Spinal cord (tissue), 10 donors: ENCODE measurements around the gene MYL5. TPM values are rescaled to one million over a fixed set of nuclear protein-coding genes. Genes with fewer than 3 reads are reported as not detected.
"Not testable (repeated sequence)": the region's sequence is repeated elsewhere in the genome, so short reads cannot be mapped to it uniquely, and the experiment has no call there.

Experiments
- DNase-seq, 6 donors: peaks; one replicate each; pipeline versions ENCODE4 v3.0.0 to v3.0.0-alpha.2; 2013 to 2015; ENCODE audit warnings: low spot score in 6 of 6, low read depth in 4 of 6
- H3K27ac ChIP-seq: one replicate; pipeline ENCODE4 v1.5.1; 2013; ENCODE audit warnings: low read depth, low read length, control low read depth
- H3K27me3 ChIP-seq: one replicate; pipeline ENCODE4 v1.6.1; 2013; ENCODE audit warnings: low read length; ENCODE audit not compliant: control insufficient read depth, insufficient read depth
- H3K36me3 ChIP-seq: one replicate; pipeline ENCODE4 v1.6.1; 2013; ENCODE audit warnings: low read length; ENCODE audit not compliant: control insufficient read depth, insufficient read depth
- H3K4me1 ChIP-seq: one replicate; pipeline ENCODE4 v1.6.1; 2013; ENCODE audit warnings: low read length; ENCODE audit not compliant: control insufficient read depth, insufficient read depth
- H3K4me3 ChIP-seq: one replicate; pipeline ENCODE4 v1.5.1; 2013; ENCODE audit warnings: low read depth, low read length, control low read depth
- H3K9me3 ChIP-seq: one replicate; pipeline ENCODE4 v1.6.1; 2013; ENCODE audit warnings: low read length; ENCODE audit not compliant: control insufficient read depth, insufficient read depth
- WGBS: methylation state at CpG from one replicate; pipeline ENCODE4 v1.1.5; 2013; ENCODE audit warnings: missing lambda C conversion rate; ENCODE audit not compliant: insufficient coverage; 5-methylcytosine and 5-hydroxymethylcytosine counted together
- polyA plus RNA-seq, 2 donors: library from polyadenylated mRNA; unstranded; fragments of 120-200 nt; gene quantifications; one replicate each; pipeline ENCODE4 v1.2.1, GENCODE V29; 2013; ENCODE audit not compliant: insufficient read length in 2 of 2
- total RNA-seq, 2 donors: library from RNA; depleted of rRNA in 1 of 2; stranded (reverse); fragments of 120-200 nt in 1 of 2; fragments of >200 nt in 1 of 2; gene quantifications; one replicate each; pipeline versions ENCODE4 v1.2.3 to v1.2.4, GENCODE V29; 2013 to 2014
- donor health status: healthy.

The MYL5 gene
- total and polyA plus RNA-seq, 4 donors, result 5.8 to 27.3 (median 18.0) TPM

GRCh38 chr4:663046-663437 is 11.3 kb upstream of the MYL5 start:
- Histone ChIP-seq H3K9me3 (no peaks in the 10 kb centered on the region), H3K4me3 (peak overlapping the region; percentile 60), H3K4me1 (peaks cover 36% of the 10 kb centered on the region), H3K27me3 (no peaks in the 10 kb centered on the region), H3K36me3 (peaks cover 58% of the 10 kb centered on the region), H3K27ac (no peak overlapping the region)
- DNase-seq, result no peak
- 46% methylated on average over 20 of the region's 20 CpGs for WGBS

GRCh38 chr4:663438-664428 is 10.6 kb upstream of the MYL5 start:
- H3K4me3 ChIP-seq, result peak overlapping the region; percentile 60
- WGBS, result 2% methylated on average over 80 of the region's 80 CpGs
- H3K27ac ChIP-seq, result peak overlapping the region; percentile 33
- no peaks in the 10 kb centered on the region for H3K27me3 ChIP-seq
- H3K36me3 ChIP-seq, result peaks cover 51% of the 10 kb centered on the region
- peak in 4 of 6 donors; percentile 36 to 89 (median 63) for DNase-seq
- H3K9me3 ChIP-seq, result no peaks in the 10 kb centered on the region
- peaks cover 36% of the 10 kb centered on the region for H3K4me1 ChIP-seq

GRCh38 chr4:664713-665231 is 9.6 kb upstream of the MYL5 start:
- 96% methylated on average over 22 of the region's 24 CpGs for WGBS
- Histone ChIP-seq H3K27ac (no peak overlapping the region), H3K9me3 (no peaks in the 10 kb centered on the region), H3K4me3 (no peak overlapping the region), H3K4me1 (peaks cover 36% of the 10 kb centered on the region), H3K36me3 (peaks cover 44% of the 10 kb centered on the region), H3K27me3 (no peaks in the 10 kb centered on the region)
- no peak for DNase-seq

- no peak for DNase-seq
- 94% methylated on average over 12 of the region's 12 CpGs for WGBS
- H3K27ac ChIP-seq, result no peak overlapping the region
- no peaks in the 10 kb centered on the region for H3K9me3 ChIP-seq
- H3K4me3 ChIP-seq, result no peak overlapping the region
- peaks cover 38% of the 10 kb centered on the region for H3K36me3 ChIP-seq
- peaks cover 36% of the 10 kb centered on the region for H3K4me1 ChIP-seq
- no peaks in the 10 kb centered on the region for H3K27me3 ChIP-seq
Measured at GRCh38 chr4:665381-665750, 9.0 kb upstream of the MYL5 start.

DNA sequence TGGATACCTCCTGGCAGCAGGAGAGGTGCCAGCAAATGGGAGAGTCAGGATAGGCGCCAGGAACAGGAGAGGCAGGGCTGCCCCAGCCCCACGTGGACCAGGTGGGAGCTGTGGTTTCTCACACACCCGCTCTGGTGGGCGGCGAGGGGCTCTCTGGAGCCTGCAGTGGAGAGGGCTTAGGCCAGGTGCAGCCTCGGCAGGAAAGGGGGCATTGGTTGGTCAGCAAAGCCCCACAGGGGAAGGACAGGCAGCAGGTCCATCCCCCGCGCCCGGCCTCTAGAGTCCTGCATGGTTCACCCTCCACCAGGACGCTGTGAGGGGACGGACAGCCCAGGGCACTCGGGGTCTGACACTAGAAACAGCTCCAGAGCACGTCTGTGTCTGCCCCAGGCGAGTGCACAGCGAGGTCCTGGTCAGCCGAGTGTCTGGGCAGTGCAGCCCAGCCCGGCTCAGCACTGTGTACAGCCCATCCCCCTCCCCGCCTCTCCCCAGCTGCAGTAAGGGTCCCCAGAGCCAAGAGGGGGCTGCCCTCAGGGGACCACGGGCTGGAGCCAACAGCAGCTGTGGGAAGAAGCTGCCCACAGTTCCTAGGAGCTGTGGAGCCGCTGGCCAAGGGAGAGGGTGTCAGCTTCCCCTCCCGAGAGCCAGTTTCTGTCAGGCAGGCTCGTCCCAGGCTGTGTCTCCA is 8.4 kb upstream of the MYL5 start:
- Histone ChIP-seq H3K27ac (no peak overlapping the region), H3K4me3 (no peak overlapping the region), H3K4me1 (peaks cover 36% of the 10 kb centered on the region), H3K27me3 (no peaks in the 10 kb centered on the region), H3K9me3 (no peaks in the 10 kb centered on the region), H3K36me3 (peaks cover 36% of the 10 kb centered on the region)
- DNase-seq, result no peak
- WGBS, result 71% methylated on average over 22 of the region's 22 CpGs

- no peak for DNase-seq
- Histone ChIP-seq H3K36me3 (peaks cover 37% of the 10 kb centered on the region), H3K4me3 (no peak overlapping the region), H3K27me3 (no peaks in the 10 kb centered on the region), H3K27ac (no peak overlapping the region), H3K9me3 (no peaks in the 10 kb centered on the region), H3K4me1 (peaks cover 36% of the 10 kb centered on the region)
- WGBS, result 76% methylated on average over 21 of the region's 22 CpGs
Measured at GRCh38 chr4:666436-666810, 7.9 kb upstream of the MYL5 start.

DNA sequence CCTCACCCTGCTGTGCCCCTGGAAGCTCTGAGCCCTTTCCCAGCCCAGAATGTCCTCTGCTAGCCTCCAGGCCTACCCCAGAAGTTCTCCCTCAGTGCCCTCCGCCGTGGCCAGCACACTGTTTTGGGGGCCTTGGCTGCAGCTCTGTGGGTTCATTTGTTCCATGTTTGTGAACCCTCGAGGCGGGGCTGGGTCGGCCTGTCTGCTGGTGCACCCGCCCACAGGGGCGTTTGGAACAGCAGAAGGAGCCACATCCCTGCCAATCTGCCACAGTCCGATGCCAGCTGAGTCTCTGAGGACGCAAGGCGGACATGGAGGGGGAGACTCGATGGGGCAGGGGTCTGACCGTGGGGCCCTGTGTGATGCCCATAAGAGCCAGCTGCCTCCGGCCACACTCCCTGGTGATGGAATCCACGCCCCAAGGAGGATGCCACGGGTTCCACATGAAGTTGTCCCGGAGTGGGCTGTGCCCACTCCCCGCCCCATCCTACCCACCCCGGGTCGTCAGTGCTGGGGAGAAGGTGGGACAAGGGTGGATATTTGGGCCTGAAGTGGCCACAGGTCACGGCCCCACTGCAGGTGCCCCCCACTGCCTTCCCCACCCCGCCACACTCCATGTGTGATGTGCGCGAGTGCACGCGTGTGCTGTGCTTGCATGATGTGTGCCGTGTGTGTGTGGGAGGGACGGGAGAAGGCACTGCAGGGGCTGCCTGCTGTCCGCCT is 7.4 kb upstream of the MYL5 start:
- Histone ChIP-seq H3K36me3 (peaks cover 39% of the 10 kb centered on the region), H3K27ac (no peak overlapping the region)

GRCh38 chr4:667545-667925 is 6.8 kb upstream of the MYL5 start:
- no peak overlapping the region for H3K4me3 ChIP-seq
- no peak overlapping the region for H3K27ac ChIP-seq
- peaks cover 39% of the 10 kb centered on the region for H3K36me3 ChIP-seq
- no peaks in the 10 kb centered on the region for H3K9me3 ChIP-seq
- no peaks in the 10 kb centered on the region for H3K27me3 ChIP-seq
- WGBS, result 51% methylated on average over 9 of the region's 10 CpGs
- DNase-seq, result no peak
- H3K4me1 ChIP-seq, result peaks cover 33% of the 10 kb centered on the region

More for the DNA sequence above, 7.4 kb upstream of the MYL5 start:
- Histone ChIP-seq H3K27me3 (no peaks in the 10 kb centered on the region), H3K4me3 (no peak overlapping the region), H3K4me1 (peaks cover 36% of the 10 kb centered on the region), H3K9me3 (no peaks in the 10 kb centered on the region)
- WGBS, result 92% methylated on average over 22 of the region's 28 CpGs
- no peak for DNase-seq

DNA sequence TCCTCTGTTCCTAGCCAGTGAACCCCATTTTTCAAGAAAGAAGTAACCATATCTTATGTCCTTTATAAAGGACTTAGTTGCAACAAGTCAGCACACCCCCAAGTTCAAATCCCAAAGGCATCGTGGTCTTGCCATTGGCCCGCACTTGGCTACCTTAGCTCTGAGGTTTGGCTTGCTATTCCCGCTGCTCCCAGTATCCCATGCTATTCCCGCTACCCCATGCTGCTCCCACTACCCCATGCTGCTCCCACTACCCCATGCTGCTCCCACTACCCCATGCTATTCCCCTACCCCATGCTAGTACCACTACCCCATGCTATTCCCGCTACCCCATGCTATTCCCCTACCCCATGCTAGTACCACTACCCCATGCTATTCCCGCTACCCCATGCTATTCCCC is 6.1 kb upstream of the MYL5 start:
- peaks cover 39% of the 10 kb centered on the region for H3K36me3 ChIP-seq
- not testable (repeated sequence) for H3K9me3 ChIP-seq, H3K27ac ChIP-seq, H3K27me3 ChIP-seq, H3K4me3 ChIP-seq, DNase-seq
- H3K4me1 ChIP-seq, result peaks cover 27% of the 10 kb centered on the region
- 89% methylated on average over 6 of the region's 6 CpGs for WGBS
